ENCODE data around the gene VAV3. TPM values are rescaled to one million over a fixed set of nuclear protein-coding genes. Genes with fewer than 3 reads are reported as not detected.

The VAV3 gene
- total and polyA plus RNA-seq, 5 experiments from 2014 or later = 2.2 to 13.1 (median 2.9) TPM

GRCh38 chr1:107942814-107943213 lies 22.2 kb downstream of the VAV3 start:
- peaks cover 0 to 2% (median 0%) of the 10 kb centered on the region in 9 donors for H3K9me3 Mint-ChIP-seq
- peaks cover 14 to 63% (median 32%) of the 10 kb centered on the region in 4 donors for H3K4me1 Mint-ChIP-seq

GRCh38 chr1:107941531-107941930 lies 23.4 kb downstream of the VAV3 start:
- Mint-ChIP-seq H3K4me1 (peaks cover 14 to 68% (median 40%) of the 10 kb centered on the region in 4 donors), H3K4me3 (peak overlapping the region in 3 of 10 donors; percentile 11 to 43 (median 39))
- no peak for ATAC-seq

More at GRCh38 chr1:107942814-107943213, 22.2 kb downstream of the VAV3 start:
- ATAC-seq (no peak), DNase-seq (no peak)
- Mint-ChIP-seq H3K27me3 (no peaks in the 10 kb centered on the region), H3K4me3 (peak overlapping the region in 2 of 10 donors; percentile 6 to 37), H3K36me3 (peaks cover 0 to 4% (median 0%) of the 10 kb centered on the region in 3 donors), H3K27ac (peak overlapping the region in 4 of 10 donors; percentile 44 to 93 (median 66))
- POLR2A ChIA-PET = no interaction called here

GRCh38 chr1:107941123-107941522 lies 23.9 kb downstream of the VAV3 start:
- H3K9me3 Mint-ChIP-seq = peaks cover 0 to 2% (median 0%) of the 10 kb centered on the region in 9 donors
- DNase-seq = no peak
- POLR2A ChIA-PET = no interaction called here
- peaks cover 0 to 4% (median 0%) of the 10 kb centered on the region in 3 donors for H3K36me3 Mint-ChIP-seq
- peak overlapping the region in 2 of 10 donors; percentile 23 to 49 for H3K27ac Mint-ChIP-seq
- ATAC-seq = no peak
- peak overlapping the region in 1 of 10 donors; percentile 43 for H3K4me3 Mint-ChIP-seq
- peaks cover 14 to 71% (median 41%) of the 10 kb centered on the region in 4 donors for H3K4me1 Mint-ChIP-seq
- H3K27me3 Mint-ChIP-seq = no peaks in the 10 kb centered on the region

More at GRCh38 chr1:107941531-107941930, 23.4 kb downstream of the VAV3 start:
- DNase-seq = no peak
- Mint-ChIP-seq H3K27ac (peak overlapping the region in 6 of 10 donors; percentile 5 to 93 (median 42)), H3K9me3 (peaks cover 0 to 2% (median 0%) of the 10 kb centered on the region in 9 donors), H3K27me3 (no peaks in the 10 kb centered on the region), H3K36me3 (peaks cover 0 to 4% (median 0%) of the 10 kb centered on the region in 3 donors)
- POLR2A ChIA-PET = no interaction called here

GRCh38 chr1:107940701-107941100 lies 24.3 kb downstream of the VAV3 start:
- peaks cover 16 to 74% (median 43%) of the 10 kb centered on the region in 4 donors for H3K4me1 Mint-ChIP-seq
- no peak overlapping the region for H3K4me3 Mint-ChIP-seq
- peak overlapping the region in 1 of 10 donors; percentile 49 for H3K27ac Mint-ChIP-seq
- H3K9me3 Mint-ChIP-seq = peaks cover 0 to 2% (median 0%) of the 10 kb centered on the region in 9 donors
- peaks cover 0 to 4% (median 0%) of the 10 kb centered on the region in 3 donors for H3K36me3 Mint-ChIP-seq
- no peak for ATAC-seq
- no peak for DNase-seq
- POLR2A ChIA-PET = no interaction called here
- H3K27me3 Mint-ChIP-seq = no peaks in the 10 kb centered on the region

- Mint-ChIP-seq H3K36me3 (peaks cover 0 to 4% (median 0%) of the 10 kb centered on the region in 3 donors), H3K9me3 (peaks cover 0 to 2% (median 0%) of the 10 kb centered on the region in 9 donors), H3K4me3 (no peak overlapping the region), H3K4me1 (peaks cover 20 to 80% (median 49%) of the 10 kb centered on the region in 4 donors), H3K27ac (peak overlapping the region in 4 of 10 donors; percentile 3 to 50 (median 27)), H3K27me3 (no peaks in the 10 kb centered on the region)
- no peak for DNase-seq
- no peak for ATAC-seq
- POLR2A ChIA-PET = no interaction called here
Observed at GRCh38 chr1:107940017-107940577, 24.9 kb downstream of the VAV3 start.

- Mint-ChIP-seq H3K4me3 (no peak overlapping the region), H3K36me3 (peaks cover 0 to 4% (median 0%) of the 10 kb centered on the region in 3 donors), H3K27ac (peak overlapping the region in 2 of 10 donors; percentile 20 to 49), H3K9me3 (peaks cover 0 to 2% (median 0%) of the 10 kb centered on the region in 9 donors), H3K4me1 (peaks cover 24 to 87% (median 58%) of the 10 kb centered on the region in 4 donors), H3K27me3 (no peaks in the 10 kb centered on the region)
- no peak for DNase-seq
- no peak for ATAC-seq
- POLR2A ChIA-PET = no interaction called here
Observed at GRCh38 chr1:107939256-107939655, 25.7 kb downstream of the VAV3 start.

- Mint-ChIP-seq H3K27me3 (no peaks in the 10 kb centered on the region), H3K27ac (peak overlapping the region in 6 of 10 donors; percentile 1 to 86 (median 36)), H3K4me3 (peak overlapping the region in 4 of 10 donors; percentile 3 to 75 (median 36)), H3K36me3 (peaks cover 0 to 4% (median 0%) of the 10 kb centered on the region in 3 donors), H3K9me3 (peaks cover 0 to 2% (median 0%) of the 10 kb centered on the region in 9 donors), H3K4me1 (peaks cover 16 to 85% (median 50%) of the 10 kb centered on the region in 4 donors)
- DNase-seq = peak in 2 of 10 donors; percentile 16 to 49
- ATAC-seq = no peak
- POLR2A ChIA-PET = interaction anchor here (0.6 kb wide), 1 partner anchor 107 kb away, joined by 3 read pairs; no protein-coding TSS in a partner anchor
Observed at GRCh38 chr1:107936498-107937481, 28.2 kb downstream of the VAV3 start.

GRCh38 chr1:107935396-107936064 lies 29.4 kb downstream of the VAV3 start:
- DNase-seq = no peak
- ATAC-seq = peak; percentile 53 to 62
- Mint-ChIP-seq H3K36me3 (peaks cover 0 to 4% (median 0%) of the 10 kb centered on the region in 3 donors), H3K4me1 (peaks cover 13 to 73% (median 46%) of the 10 kb centered on the region in 4 donors), H3K27ac (peak overlapping the region in 6 of 10 donors; percentile 0 to 81 (median 30)), H3K9me3 (peaks cover 0 to 2% (median 0%) of the 10 kb centered on the region in 9 donors), H3K27me3 (no peaks in the 10 kb centered on the region), H3K4me3 (peak overlapping the region in 7 of 10 donors; percentile 8 to 73 (median 51))
- POLR2A ChIA-PET = no interaction called here

- H3K9me3 Mint-ChIP-seq = peaks cover 0 to 2% (median 0%) of the 10 kb centered on the region in 9 donors
- POLR2A ChIA-PET = no interaction called here
- no peak for DNase-seq
- H3K27me3 Mint-ChIP-seq = no peaks in the 10 kb centered on the region
- H3K4me1 Mint-ChIP-seq = peaks cover 10 to 67% (median 38%) of the 10 kb centered on the region in 4 donors
- H3K27ac Mint-ChIP-seq = peak overlapping the region in 6 of 10 donors; percentile 10 to 81 (median 38)
- H3K36me3 Mint-ChIP-seq = peaks cover 0 to 4% (median 0%) of the 10 kb centered on the region in 3 donors
- H3K4me3 Mint-ChIP-seq = peak overlapping the region; percentile 26 to 73 (median 54)
- ATAC-seq = peak in 1 of 2 donors; percentile 29
Observed at GRCh38 chr1:107934578-107934977, 30.4 kb downstream of the VAV3 start.

- Mint-ChIP-seq H3K9me3 (no peaks in the 10 kb centered on the region), H3K4me1 (peaks cover 11 to 65% (median 35%) of the 10 kb centered on the region in 4 donors), H3K4me3 (no peak overlapping the region), H3K27ac (peak overlapping the region in 1 of 10 donors; percentile 56), H3K36me3 (no peaks in the 10 kb centered on the region), H3K27me3 (no peaks in the 10 kb centered on the region)
- POLR2A ChIA-PET = interaction anchor here (0.7 to 0.9 kb wide), 5 partner anchors 10 to 137 kb away, joined by 3 to 5 read pairs (median 4); no protein-coding TSS in a partner anchor
- no peak for ATAC-seq
- DNase-seq = no peak
Observed at GRCh38 chr1:107933736-107934135, 31.2 kb downstream of the VAV3 start.

GRCh38 chr1:107930292-107930691 lies 34.7 kb downstream of the VAV3 start:
- Mint-ChIP-seq H3K4me1 (peaks cover 13 to 63% (median 29%) of the 10 kb centered on the region in 4 donors), H3K4me3 (no peak overlapping the region), H3K9me3 (no peaks in the 10 kb centered on the region), H3K27me3 (no peaks in the 10 kb centered on the region), H3K27ac (no peak overlapping the region), H3K36me3 (no peaks in the 10 kb centered on the region)
- POLR2A ChIA-PET = no interaction called here
- ATAC-seq (no peak), DNase-seq (no peak)

GRCh38 chr1:107927820-107928219 lies 37.2 kb downstream of the VAV3 start:
- ATAC-seq = no peak
- H3K36me3 Mint-ChIP-seq = no peaks in the 10 kb centered on the region
- peak overlapping the region in 2 of 10 donors; percentile 20 to 29 for H3K27ac Mint-ChIP-seq
- no peaks in the 10 kb centered on the region for H3K27me3 Mint-ChIP-seq
- POLR2A ChIA-PET = no interaction called here
- H3K4me3 Mint-ChIP-seq = no peak overlapping the region
- peaks cover 0 to 2% (median 0%) of the 10 kb centered on the region in 9 donors for H3K9me3 Mint-ChIP-seq
- DNase-seq = no peak
- H3K4me1 Mint-ChIP-seq = peaks cover 11 to 55% (median 21%) of the 10 kb centered on the region in 4 donors
